HG02870 (cell line): ENCODE data around the gene HBQ1.
"Not testable (repeated sequence)": the region's sequence is repeated elsewhere in the genome, so short reads cannot be mapped to it uniquely, and the experiment has no call there.

Source experiments
- ATAC-seq: cut with Tn5 transposase; IDR thresholded peaks from one replicate; pipeline ENCODE4 v1.9.1; 2021; ENCODE audit warnings: mild to moderate bottlenecking, moderate library complexity; ENCODE audit not compliant: unreplicated experiment

HBQ1 gene

DNA sequence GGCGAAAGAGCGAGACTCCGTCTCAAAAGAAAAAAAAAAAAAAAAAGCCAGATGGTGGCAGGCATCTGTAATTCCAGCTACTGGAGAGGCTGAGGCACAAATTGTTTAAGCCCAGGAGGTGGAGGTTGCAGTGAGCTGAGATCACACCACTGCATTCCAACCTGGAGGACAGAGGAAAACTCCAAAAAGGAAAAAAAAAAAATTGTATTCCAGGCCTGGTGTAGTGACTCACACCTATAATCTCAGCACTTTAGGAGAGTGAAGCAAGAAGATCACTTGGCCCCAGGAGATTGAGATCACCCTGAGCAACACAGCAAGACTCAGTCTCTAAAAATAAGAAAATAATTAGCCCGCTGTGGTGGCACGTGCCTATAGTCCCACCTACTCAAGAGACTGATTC is 20.1 kb downstream of the HBQ1 start:
- no peak for ATAC-seq

DNA sequence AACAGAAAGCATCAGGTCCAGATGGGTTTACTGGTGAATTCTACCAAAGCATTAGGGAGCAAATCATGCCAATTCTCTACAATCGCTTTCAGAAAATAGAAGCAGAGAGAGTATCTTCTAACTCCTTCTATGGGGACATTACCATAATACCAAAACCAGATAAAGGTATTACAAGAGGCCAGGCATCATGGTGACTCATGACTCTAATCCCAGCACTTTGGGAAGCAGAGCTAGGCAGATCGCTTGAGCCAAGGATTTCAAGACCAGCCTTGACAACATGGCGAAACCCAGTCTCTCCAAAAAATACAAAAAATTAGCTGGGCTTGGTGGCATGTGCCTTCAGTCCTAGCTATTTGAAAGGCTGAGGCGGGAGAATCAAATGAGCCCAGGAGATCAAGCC is 23.0 kb downstream of the HBQ1 start:
- no peak for ATAC-seq

GRCh38 chr16:204046-204445 is 23.8 kb downstream of the HBQ1 start:
- ATAC-seq, result not testable (repeated sequence)

- not testable (repeated sequence) for ATAC-seq
Measured at GRCh38 chr16:209359-209758, 29.1 kb downstream of the HBQ1 start.

DNA sequence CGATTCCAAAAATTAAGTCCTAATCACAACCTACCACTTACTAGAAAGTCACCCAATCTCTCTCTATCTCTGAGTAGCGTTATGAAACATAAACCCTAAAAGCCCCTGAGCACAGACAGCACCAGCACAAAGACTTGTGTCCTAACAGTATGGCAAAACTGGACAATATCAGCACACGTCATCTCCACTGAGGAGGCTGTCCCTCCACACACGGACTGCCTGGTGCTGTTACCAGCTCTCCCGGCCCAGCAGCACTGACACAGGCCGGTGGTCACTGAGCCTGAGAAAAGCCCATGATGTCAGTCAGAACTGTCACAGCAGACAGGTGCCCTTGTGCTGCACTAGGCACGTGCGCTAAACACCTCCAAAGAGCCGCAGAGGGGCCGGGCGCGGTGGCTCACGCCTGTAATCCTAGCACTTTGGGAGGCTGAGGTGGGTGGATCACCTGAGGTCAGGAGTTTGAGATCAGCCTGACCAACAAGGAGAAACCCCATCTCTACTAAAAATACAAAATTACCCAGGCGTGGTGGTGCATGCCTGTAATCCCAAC is 31.4 kb downstream of the HBQ1 start:
- ATAC-seq, result not testable (repeated sequence)

DNA sequence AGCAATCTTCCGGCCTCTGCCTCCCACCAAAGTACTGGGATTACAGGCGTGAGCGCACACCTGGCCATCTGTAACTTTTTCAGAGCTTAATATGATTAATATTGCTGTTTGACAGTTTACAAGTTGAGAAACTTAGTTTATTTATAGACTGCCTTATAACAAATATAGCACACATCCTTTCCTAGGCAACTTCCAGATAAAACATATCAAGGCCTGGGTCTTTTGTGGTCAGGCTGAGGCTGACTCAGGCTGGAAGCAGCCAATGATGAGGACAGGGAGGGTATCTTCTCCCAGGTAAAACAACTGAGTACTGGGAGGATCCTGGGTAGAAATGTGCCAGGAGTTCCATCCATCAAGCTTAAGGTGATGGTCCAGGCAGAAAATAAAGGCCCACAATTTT is 32.7 kb downstream of the HBQ1 start:
- no peak for ATAC-seq

GRCh38 chr16:220021-220420 is 39.8 kb downstream of the HBQ1 start:
- ATAC-seq, result no peak

DNA sequence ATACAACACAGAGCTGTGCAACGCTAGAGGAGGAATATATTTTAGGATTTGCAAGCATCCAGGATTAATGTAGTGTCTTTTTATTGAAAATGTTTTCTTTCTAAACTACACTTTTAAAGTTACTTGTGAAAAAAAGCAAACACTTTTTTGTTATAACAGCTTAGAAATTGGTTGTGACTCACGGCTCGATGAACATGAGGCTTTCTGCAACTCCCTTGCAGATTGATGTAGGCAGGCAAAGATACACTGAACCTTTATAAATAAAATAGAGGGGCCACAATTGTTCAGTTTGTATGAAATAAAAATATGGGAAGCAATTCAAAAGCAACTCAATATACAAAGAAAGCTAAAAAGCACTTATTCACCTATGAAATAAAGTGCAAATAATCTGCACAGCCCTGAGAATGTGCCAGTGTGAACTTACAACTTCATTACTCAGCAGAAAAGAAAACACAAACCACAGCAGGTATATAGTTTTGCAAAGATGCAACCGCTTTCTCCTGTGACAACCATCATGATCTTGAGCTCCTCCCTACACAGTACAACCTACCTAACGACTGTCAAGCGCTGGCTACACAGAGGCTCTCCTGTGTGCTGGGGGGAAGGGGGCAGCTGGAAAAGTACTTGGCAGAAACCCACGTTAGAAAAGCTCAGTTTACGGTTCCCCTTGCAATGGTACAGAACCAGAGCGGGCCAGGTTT is 48.0 kb downstream of the HBQ1 start:
- no peak for ATAC-seq

GRCh38 chr16:228852-229730 is 48.8 kb downstream of the HBQ1 start, which contains the start of gene LUC7L:
Gene LUC7L (minus strand): TSS chr16:229449. CDS start chr16:229339, 110 bp downstream.
- peak; percentile 77 for ATAC-seq

- no peak for ATAC-seq
Measured at GRCh38 chr16:229731-230281, 49.5 kb downstream of the HBQ1 start.

- not testable (repeated sequence) for ATAC-seq
Measured at GRCh38 chr16:230351-230750, 50.1 kb downstream of the HBQ1 start.
